NCI-H82 (cell line): Measurements from ENCODE around the gene GARIN5B.

Source experiments
- DNase-seq: peaks from one replicate; lab custom pipeline; 2025; lab: John Stamatoyannopoulos, UW

Gene GARIN5B

DNA sequence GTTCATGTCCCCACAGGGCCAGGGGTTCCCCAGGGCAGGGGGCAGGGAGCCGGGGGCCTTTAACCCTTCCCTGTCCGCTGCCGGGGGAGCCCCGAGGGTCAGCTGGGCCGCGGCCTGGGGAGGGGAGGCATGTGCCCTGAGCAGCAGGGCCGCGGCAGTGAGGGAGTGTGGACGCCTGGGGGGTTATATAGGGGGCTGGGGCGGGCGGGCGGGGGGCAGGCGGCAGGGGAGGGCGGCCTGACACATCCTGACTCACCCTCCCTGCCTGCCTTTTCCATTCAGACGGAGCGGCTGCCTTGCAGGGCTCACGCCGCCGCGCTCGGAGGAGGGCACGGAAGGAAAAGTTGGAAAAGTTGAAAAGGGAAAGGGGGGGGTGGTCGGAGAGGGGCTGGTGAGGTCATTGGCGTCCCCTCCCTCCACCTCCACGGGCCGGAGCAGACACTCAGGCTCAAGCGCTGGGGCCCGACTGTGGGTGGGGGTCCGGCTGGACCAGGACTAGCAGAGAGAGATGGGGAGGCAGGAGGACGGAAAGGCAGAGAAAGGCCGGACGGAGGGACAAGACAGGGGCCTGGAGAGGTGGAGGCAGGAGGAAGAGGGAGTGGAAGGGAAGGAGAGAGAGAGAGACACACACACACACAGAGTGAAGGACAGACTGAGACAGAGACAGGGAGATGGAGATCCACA, 7.4 kb upstream of the GARIN5B start, which contains the start of gene IL11:
Gene IL11, minus strand, starts transcription at position 159 of the 684 bp plus-strand sequence. Its CDS starts 153 bp downstream, at position 6.
- DNase-seq = no peak

DNA sequence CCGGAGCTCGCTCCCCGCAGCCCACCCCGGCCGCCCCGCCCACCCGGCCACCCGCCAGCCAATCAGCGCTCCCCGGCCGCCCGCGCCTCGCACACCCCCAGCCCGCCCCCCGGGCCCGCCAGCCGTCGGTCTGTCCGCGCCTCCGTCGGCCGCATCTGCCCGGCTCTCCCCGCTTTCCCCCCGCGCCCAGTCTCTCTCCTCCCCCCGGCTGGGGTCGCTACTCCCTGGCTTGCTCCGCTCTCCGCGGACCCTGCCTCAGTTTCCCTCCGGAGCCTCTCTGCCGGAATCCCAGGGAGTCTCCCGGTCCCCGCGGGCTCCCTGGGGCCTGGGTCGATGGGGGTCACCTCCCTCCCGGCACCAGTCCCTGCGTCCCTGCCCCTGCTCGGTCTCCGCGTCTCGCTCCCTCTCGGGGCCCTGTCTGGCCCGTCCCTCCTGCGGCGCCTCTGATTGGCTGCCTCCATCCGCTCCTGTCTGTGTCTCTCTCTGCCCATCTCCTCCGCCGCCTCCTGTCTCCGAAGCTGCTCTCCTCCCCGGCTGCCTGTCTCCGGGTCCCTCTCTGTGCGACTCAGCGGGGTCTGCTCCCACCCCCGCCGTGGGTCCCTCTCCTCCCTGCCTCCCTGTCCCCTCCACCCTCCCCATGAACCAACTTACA, 6.7 kb upstream of the GARIN5B start:
- DNase-seq = peak; percentile 82

DNA sequence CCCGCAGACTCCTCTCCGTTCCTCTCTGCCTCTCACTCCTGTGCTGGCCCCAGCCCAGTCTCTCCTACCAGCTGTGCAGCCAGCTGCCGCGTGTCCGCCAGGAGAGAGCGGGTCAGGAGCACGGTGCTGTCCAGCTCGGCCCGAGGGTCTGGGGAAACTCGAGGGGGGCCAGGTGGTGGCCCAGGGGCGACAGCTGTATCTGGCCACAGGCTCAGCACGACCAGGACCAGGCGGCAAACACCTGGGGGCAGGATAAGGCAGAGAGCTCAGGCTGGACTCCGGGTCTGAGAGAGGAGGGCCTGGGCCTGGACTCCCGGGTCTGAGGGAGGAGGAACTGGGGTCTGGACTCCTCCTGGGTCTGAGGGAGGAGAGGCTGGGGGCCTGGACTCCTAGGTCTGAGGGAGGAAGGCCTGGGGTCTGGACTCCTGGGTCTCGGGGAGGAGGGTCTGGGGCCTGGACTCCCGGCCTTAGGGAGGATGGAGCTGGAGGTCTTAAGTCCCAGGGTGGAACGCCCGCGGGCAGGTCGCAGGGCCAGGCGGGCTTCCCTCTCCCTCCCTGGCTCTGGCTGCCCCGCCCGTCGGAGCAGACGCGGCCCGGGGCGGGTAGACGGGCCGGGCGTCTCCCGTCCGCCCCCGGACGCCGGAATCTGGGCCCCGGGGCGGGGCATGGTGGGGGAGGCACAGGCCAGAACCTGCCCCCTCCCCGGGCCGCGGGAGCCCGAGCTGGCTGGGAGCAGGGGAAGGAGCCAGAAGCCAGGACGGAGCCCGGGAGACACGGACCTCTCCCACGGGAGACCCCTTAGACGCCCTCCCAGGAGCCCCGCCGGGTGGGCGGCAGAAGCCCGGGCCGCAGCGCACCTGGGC, 5.9 kb upstream of the GARIN5B start:
- peak; percentile 37 for DNase-seq

DNA sequence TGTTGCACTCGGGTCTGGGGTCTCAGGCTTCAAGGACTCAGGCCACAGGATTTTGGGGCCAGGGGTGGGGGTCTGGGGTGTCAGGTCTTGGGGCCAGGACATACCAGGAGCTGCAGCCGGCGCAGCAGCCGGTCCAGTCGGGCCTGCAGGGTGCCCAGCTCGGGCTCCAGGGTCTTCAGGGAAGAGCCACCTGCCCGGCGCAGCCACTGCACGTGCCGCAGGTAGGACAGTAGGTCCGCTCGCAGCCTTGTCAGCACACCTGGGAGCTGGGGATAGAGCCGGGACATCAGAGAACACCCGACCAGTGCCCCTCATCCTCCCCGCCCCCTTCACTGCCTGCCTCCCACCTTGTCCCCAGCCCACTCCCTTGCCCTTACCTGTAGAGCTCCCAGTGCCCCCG, 5.0 kb upstream of the GARIN5B start:
- no peak for DNase-seq

DNA sequence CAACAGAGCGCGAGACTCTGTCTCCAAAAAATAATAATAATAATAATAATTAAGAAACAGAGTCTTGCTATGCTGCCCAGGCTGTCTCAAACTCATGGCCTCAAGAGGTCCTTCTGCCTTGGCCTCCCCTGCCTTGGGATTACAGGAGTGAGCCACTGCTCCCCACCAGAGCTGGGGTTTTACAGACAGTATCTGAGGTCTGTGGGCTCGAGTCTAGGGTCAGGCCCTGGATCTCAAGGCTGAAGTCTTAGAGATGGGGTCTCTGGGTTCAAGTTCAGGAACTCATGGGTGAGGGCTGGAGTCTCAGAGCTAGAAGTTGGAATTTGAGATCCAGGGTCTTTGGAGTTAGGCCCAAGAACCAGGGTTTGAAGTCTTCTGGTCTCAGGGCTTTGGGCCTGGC, 3.7 kb upstream of the GARIN5B start:
- DNase-seq = no peak

DNA sequence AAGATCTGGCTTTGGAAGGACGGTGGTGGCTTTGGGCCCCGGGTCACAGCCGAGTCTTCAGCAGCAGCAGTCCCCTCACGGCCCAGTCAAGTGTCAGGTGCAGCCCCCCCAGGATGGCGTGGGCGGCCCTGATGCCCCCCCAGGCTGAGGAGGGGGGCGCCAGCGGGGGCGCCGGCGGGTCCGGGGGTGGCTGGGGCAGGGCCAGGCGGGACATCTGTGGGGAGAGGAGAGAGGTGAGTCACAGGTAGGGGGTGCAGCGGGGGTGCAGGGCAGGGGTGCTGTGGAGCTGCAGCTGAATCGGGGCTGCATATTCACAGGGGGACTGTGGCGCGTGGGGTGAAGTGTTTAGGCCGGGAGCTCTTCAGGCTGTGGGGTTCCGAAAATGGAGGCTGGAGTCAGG, 2.9 kb upstream of the GARIN5B start:
- no peak for DNase-seq

DNA sequence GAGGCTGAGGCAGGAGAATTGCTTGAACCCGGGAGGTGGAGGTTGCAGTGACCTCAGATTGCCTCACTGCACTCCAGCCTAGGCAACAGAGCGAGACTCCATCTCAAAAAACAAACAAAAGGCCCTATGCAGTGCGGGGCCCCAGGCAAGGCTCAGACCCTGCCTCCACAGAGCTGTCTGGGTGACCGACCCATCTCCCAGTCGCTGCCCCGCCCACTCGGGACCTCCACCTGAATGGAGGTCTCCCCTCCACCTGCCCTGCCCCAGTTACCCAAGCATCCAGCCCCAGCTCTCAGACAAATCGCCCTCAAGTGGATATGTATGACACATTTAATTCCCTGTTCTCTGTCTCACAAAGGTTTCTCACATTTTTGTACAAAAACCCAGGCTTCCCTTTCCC, 2.2 kb upstream of the GARIN5B start:
- no peak for DNase-seq

DNA sequence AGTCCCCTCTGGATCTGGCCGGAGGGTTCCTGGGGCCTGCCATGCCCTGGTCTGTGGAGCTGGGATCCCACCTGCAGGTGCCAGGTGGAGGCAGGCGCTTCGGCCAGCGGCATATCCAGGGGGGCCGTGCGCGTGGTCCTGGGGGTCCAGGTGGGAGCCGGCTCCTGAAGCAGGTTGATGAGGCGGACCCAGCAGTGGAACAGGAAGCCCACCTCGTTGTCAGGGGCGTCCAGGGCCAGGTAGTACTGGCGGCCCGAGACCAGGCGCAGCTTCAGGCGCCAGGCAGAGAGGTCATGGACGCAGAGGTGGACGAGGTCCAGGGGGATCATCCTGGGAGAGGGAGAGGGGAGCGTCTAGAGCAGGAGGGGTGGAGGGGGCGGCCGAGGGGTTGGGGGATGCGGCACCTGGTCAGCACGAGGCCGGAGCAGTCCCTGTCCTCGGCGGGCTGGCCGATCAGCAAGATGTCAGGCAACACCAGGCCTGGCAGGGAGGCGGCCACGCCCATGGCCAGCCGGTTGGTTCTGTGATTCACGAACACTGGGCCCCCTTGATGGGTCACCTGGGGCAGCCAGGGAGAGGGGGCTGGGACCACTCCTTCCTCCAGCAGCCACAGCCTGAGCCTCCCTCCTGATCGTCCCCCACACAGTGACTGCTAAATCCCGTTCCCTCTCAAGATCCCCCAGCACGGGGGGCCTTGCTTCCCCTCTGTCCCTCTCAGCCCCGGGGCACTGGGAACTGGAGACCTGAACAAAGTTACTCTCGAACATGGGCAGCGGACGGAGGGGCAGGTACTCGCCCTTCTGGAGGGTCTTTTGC, 678 bp downstream of the GARIN5B start:
- no peak for DNase-seq

DNA sequence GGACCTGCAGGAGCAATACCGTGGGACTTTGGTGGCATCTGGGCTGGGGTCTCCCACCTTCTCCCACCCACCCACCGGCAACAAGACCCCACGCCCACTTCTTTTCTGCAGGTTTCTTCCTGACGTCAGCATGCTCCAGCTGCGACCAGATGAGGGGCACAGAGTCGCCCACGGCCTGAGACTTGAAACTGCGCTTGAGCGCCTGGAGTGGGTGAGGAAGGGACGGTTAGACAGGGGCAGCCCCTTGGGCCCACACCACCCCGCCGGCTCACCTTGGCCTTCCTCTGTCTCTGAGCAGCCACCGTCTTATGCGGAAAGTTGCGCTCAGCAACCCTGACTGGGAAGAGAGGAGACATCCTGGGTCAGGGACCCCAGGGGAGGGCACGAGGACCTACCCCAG, 2.2 kb downstream of the GARIN5B start:
- no peak for DNase-seq

DNA sequence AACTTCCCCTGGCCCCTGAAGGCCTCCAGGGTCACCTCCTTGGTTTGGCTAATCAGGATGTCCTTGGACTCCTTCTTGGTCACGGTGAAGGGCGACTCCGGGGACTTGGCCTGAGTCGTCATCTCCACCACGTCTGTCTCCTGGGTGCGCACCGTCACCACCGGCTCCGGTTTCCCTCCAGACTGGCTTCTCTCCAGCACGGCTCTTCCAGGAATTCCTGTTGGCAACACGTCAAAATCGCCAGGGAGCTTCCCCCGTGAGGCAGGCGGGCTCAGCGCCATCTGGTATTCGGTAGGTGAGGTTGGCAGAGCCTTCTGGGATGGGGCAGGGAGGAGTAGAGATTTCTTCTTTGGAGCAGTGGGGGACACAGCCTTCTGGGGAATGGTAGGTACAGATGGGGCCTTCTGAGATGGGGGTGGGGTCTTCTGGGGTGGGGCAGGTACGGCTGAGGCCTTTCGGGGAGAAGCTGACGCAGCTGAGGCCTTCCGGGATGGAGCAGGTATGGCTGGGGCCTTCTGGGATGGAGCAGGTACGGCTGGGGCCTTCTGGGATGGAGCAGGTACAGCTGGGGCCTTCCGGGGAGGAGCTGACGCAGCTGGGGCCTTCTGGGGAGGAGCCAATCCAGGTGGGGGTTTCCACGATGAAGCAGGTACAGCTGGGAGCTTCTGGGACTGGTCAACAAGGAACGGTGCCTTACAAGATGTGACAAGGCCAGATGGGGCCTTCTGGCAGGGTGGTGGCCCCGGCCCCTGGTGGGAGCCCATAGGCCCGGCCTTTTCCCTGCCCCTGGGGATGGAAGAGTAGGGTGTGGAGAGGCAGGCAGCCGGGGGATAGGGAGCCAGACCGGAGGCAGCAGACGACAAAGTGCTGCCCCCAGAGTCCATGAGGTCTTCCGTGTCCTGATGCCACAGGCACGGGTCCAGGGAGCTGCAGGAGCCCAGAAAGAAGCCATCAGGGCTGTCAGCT, 3.8 kb downstream of the GARIN5B start:
- DNase-seq = no peak

DNA sequence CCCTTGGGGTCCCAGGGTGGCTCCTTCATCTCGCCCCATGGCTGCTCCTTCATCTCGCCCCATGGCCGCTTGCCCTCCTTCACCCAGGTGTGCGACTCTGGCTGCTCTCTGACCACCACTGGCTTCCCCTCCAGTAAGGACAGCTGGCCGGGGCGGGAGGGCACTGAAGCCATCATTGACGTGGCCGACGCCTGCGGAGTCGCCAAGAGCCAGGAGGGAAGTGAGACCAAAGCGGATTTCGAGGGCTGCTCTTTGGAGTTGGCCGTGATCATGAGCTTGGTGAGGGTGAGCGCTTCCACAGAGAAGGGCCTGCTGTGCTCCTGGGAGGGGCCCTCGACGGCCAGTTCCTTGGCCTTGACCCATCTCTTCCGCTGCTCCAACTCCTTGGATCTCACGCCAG, 4.6 kb downstream of the GARIN5B start:
- DNase-seq = no peak

DNA sequence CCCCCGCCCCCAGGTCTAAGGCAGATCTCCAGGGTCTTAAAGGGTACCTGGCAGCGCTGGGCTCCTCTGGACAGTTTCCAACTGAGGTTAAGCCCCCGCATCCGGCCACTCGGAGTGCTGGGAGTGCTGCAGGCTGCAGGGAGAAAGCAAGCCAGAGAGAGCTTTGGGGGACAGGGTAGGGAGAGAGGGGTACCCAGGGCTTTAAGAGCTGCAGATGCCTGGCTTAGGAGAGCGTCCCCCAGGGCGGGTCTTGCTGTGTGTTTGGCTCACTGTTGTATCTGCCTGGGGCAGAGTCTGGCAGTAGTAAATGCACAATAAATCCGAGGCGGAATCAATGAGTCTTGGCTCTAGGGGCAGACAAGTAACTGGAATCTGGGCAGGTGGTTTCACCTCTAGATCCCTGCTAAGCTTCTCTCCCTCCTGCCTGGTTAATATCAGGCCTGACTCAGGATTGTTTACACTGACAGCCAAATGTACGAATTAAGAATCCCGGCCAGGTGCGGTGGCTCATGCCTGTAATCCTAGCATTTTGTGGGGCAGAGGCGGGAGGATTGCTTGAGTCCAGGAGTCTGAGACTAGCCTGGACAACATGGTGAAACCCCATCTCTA, 7.7 kb downstream of the GARIN5B start:
- peak; percentile 60 for DNase-seq

DNA sequence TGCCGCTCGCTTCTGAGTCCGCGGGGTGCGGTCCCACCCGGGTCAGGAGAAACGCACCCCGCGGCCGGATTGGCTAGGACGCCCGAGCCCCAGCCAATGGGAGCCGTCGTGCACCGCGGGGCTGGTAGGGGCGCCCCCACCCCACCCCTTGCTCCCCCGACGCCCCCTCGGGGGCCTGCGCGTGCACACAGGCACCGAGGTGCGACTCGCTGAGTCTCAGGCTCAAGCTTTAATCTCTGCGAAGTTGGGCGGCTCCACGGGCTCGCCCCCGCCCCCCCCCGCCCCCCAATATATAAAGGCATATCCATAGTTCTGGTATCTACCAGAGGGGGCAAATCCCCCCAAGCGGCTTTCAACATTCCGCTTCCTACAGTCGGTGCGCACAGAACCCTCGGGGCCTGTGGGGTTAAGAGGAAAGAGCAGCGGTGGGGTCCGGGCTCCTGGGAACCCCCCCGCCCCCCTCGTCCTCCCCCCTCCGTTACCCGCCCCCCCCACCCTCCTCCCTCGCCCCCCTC, 8.3 kb downstream of the GARIN5B start, which contains the start of gene COX6B2:
Gene COX6B2, minus strand, starts transcription at position 22 of the 515 bp plus-strand sequence. CDS start 198 bp downstream, outside the sequence.
- no peak for DNase-seq

DNA sequence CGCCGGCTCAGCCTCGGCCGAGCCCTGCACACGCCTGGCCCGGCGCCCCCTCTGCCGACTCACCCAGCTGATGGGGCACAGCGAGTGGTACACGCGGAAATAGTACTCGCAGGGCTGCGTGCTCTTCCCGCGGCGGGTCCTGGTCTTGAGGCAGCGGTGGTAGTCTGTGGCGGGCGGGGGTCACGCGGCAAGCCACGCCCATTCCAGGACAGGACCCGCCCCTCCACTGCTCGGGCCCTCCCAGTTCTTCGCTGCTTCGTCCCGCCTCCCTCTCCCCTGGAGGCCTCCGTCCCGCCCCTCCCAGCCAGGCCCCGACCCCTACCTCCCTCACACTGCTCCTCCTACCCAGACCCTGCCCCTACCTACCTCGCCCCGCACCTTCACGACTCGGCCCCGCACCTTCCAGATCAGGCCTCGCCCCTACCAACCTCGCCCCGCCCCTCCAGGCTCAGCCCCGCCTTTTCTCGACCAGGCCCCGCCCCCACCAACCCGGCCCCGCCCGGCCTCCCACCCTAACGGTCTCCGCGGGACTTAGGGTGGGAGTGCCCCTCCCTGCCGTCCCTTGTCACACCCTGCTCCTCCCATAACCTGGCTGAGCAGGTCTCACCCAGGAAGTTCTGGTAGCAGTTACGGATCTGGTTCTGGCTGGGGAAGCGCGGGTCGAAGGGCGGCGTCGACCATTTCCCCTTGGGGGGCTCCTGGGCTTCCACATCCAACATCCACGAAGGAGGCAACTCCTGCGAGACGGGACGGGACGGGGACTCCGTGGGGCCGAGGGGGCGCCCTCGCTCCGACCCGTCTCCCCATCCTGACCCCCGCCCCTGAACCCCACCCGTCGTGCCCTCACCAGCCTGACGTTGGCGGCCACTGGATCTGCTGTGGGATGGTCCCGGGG, 9.0 kb downstream of the GARIN5B start:
- DNase-seq = peak; percentile 77

DNA sequence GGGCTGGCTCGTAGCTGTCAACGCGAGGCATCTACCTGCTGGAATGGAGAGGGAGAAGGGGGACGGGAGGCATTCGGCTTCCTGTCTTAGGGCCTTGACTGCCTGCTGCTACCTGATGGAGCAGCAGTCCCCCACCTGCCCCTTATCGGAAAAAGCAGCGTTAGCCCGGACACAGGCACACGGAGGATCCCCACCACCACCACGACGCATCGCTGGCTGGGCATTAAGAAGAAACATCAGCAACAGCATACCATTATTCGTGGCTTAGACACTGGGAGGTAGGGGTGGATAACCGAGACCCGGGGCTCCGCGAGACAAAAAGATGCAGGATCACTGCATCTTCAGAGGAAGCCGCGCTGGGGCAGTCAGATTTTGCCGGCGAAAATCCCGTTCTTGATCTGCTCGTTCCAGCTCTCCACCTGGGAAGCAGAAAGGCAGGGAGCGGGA, 9.7 kb downstream of the GARIN5B start:
- DNase-seq = no peak

DNA sequence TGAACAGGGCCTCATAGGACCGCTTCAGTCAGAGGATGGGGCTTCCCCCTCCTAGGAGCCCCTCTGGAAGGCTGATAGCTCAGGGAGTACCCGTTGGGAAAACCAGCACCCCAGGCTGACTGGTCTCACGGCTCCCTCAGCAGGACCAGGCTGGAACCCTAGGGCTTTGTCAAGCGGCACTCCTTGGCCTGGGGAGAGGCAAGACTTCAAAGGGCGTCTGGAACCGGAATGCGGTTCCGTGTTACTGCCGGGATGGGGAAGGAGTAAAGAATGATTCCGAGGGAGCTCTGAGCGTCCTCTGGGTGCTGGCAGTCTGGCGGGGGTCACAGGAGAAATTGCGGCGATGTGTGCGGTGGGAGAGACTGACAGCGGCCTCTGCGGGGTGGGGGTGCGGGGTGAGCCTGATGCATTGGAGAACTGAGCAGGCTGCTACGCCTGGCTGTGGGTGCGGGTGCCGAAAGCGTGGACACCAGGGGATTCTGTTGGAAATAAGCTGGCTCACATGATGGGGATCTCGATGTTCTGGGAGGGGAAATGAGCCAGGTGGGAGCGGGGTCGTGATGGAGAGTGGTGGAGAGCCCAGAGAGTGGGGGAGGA, 10.4 kb downstream of the GARIN5B start:
- no peak for DNase-seq

DNA sequence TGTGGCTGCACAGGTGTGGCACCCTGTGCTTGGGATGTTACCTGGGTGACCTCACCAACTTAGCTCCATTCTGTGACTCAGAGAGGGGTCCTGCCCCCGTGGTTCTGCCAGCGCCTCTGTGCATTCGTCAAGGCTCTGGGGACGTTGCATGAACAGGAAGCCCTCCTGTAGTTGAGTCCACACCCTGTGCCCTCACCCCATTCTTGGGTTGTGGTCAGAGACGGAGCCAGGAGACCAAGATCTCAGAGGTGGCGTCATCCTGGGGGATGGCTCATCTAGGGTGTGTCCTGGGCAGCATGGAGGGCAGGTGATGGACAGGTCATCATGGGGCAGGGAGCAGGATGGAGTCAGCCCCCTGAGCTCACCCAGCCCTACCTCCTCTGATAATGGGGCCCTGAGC, 11.0 kb downstream of the GARIN5B start:
- no peak for DNase-seq

DNA sequence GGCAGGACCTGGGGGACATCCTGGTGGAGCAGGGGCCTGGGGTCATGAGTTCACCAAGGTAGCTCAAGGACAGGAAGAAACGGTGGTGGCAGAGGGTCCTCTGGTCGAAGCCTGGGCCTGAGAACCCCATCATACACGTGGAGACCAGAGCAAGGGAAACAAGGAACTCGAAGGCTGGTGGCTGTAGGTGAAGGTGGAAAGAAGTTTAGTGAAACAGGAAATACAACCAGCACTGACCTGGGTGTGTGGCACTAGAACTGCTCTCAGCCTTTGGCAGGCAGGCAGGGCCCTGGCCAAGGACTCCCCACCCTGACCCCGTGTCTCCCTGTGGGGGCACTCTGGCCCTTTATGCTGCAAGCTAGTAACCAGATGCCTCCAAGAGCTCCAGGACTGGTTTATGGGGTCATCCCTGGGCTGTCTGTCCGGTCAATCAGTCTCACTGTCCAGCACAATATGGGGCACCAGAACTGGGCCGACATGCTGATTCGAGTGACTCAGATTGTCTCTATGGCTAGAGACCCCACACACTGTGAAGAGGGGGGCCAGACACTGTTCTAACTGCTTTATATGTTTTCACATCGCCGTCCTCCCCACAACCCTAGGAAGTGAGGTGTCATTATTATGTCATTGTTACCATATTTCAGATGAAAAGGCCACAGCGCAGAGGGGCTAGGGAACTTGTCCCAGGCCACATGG, 12.3 kb downstream of the GARIN5B start:
- DNase-seq = no peak
